GM13977 (cell line): ENCODE measurements around the gene MKRN1.

Experiments used
- DNase-seq: peaks from one replicate; pipeline ENCODE4 v3.0.0; 2012; ENCODE audit warnings: low spot score
- CTCF ChIP-seq: IDR thresholded peaks from 2 replicates; pipeline ENCODE4 v1.5.1; 2012; ENCODE audit warnings: mild to moderate bottlenecking, control low read depth; ENCODE audit not compliant: insufficient read depth; ENCODE audit errors: extremely low read depth, missing control alignments
- in situ Hi-C: fragments of 300-500 bp; cut with MboI; formaldehyde crosslinking; loops from one replicate; pipeline ENCODE4 v1.12.0; 2022; ENCODE audit warnings: low sequenced_read_pairs, low pct_unique_long_range_greater_than_20kb, mixed read lengths, inconsistent platforms; ENCODE audit not compliant: unreplicated experiment

MKRN1 gene

GRCh38 chr7:140479062-140479738 is at the start of gene MKRN1:
MKRN1 (minus strand) TSS chr7:140479505; CDS start chr7:140479344, 161 bp downstream.
- no peak for TF ChIP-seq CTCF
- peak; percentile 95 for DNase-seq
- in situ Hi-C loops: no loop called here

GRCh38 chr7:140526787-140527664 is 47.7 kb upstream of the MKRN1 start:
- no peak for TF ChIP-seq CTCF
- in situ Hi-C loops: loop anchor here (10.0 kb wide), 1 partner anchor 128 kb away; no protein-coding TSS in a partner anchor
- no peak for DNase-seq

- in situ Hi-C loops: loop anchor here (10.0 kb wide), 1 partner anchor 129 kb away; no protein-coding TSS in a partner anchor
- no peak for TF ChIP-seq CTCF
- DNase-seq: no peak
Observed at GRCh38 chr7:140526214-140526613, 46.9 kb upstream of the MKRN1 start.

- TF ChIP-seq CTCF: no peak
- in situ Hi-C loops: loop anchor here (10.0 kb wide), 1 partner anchor 129 kb away; no protein-coding TSS in a partner anchor
- no peak for DNase-seq
Observed at GRCh38 chr7:140525743-140526142, 46.4 kb upstream of the MKRN1 start.

GRCh38 chr7:140521421-140521820 is 42.1 kb upstream of the MKRN1 start:
- no peak for DNase-seq
- in situ Hi-C loops: loop anchor here (10.0 to 25.0 kb wide), 2 partner anchors 133 to 466 kb away; no protein-coding TSS in a partner anchor
- no peak for TF ChIP-seq CTCF

GRCh38 chr7:140519007-140519399 is 39.7 kb upstream of the MKRN1 start:
- TF ChIP-seq CTCF: no peak
- in situ Hi-C loops: loop anchor here (25.0 kb wide), 1 partner anchor 468 kb away; no protein-coding TSS in a partner anchor
- DNase-seq: no peak
